ENCODE measurements around the gene FAM184A.

DNA sequence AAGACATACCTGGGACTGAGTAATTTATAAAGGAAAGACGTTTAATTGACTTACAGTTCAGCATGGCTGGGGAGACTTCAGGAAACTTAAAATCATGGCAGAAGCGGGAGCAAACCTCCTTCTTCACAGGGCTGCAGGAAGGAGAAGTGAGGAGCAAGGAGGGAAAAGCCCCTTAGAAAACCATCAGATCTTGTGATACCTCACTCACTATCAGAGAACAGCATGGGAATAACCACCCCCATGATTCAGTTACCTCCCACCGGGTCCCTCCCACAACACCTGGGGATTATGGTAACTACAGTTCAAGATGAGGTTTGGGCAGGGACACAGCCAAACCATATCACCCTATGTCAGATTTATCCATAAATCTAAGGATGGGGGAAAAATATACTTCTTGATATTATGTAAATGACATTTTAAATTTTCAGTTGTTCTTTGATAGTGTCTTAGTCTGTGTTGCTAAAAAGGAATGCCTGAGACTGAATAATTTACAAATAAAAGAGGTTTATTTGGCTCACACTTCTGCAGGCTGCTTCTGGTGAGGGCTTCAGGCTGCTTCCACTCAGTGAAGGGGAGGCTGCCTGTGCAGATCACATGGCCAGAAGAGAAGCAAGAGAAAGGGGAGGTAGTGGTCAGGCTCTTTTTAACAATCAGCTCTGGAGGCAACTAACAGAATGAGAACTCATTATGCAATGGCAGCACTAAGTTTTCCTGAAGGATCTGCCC lies 142.3 kb downstream of the FAM184A start:
- TF ChIP-seq, protein P1, sequence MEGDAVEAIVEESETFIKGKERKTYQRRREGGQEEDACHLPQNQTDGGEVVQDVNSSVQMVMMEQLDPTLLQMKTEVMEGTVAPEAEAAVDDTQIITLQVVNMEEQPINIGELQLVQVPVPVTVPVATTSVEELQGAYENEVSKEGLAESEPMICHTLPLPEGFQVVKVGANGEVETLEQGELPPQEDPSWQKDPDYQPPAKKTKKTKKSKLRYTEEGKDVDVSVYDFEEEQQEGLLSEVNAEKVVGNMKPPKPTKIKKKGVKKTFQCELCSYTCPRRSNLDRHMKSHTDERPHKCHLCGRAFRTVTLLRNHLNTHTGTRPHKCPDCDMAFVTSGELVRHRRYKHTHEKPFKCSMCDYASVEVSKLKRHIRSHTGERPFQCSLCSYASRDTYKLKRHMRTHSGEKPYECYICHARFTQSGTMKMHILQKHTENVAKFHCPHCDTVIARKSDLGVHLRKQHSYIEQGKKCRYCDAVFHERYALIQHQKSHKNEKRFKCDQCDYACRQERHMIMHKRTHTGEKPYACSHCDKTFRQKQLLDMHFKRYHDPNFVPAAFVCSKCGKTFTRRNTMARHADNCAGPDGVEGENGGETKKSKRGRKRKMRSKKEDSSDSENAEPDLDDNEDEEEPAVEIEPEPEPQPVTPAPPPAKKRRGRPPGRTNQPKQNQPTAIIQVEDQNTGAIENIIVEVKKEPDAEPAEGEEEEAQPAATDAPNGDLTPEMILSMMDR (IDR thresholded peaks at IDR 0.05; ENCODE audit: extremely low read depth in 1 of 2, insufficient read depth in 1 of 2, low read depth in 1 of 2, low read length in 2 of 2), result no peak
- no peak for TF ChIP-seq POLR2A (IDR thresholded peaks at IDR 0.05; ENCODE audit: low read depth, low read length)
- no peak for TF ChIP-seq MYC (IDR thresholded peaks at IDR 0.05; ENCODE audit: low read depth, low read length)
- no peak for TF ChIP-seq POLR2AphosphoS5 (IDR thresholded peaks at IDR 0.05; ENCODE audit: insufficient read depth, low read depth, low read length)
- no peak for TF ChIP-seq EZH2 (IDR thresholded peaks at IDR 0.05; ENCODE audit: borderline replicate concordance, low read depth, low read length, severe bottlenecking)
- TF ChIP-seq FOS (IDR thresholded peaks at IDR 0.05; ENCODE audit: borderline replicate concordance, insufficient read depth, low read length), result no peak
- TF ChIP-seq MAX (IDR thresholded peaks at IDR 0.05; ENCODE audit: insufficient read depth, insufficient read length), result no peak
- TF ChIP-seq GATA2 (IDR thresholded peaks at IDR 0.05; ENCODE audit: insufficient read depth, insufficient read length, low read depth, low read length), result no peak

Measured in endothelial cell of umbilical vein (primary cell).